SK-N-SH (cell line): ENCODE measurements around the gene LRMDA. TPM values are rescaled to one million over a fixed set of nuclear protein-coding genes. Genes with fewer than 3 reads are reported as not detected.

Experiments
- CTCF ChIA-PET: fragments of 300-600, 350-600 bp; formaldehyde crosslinking; extraction: SDS; loops from one replicate; lab custom pipeline; 2021; lab: Yijun Ruan, JAX
- POLR2A ChIA-PET: fragments of 350-600 bp; sonication (Branson Sonifier 250); formaldehyde crosslinking; extraction: SDS; loops from one replicate; lab custom pipeline; 2020; ENCODE audit warnings: antibody characterized with exemption, inconsistent platforms; lab: Yijun Ruan, JAX
- DNase-seq: peaks from one replicate; pipeline ENCODE4 v3.0.0; 2012
- H2AFZ ChIP-seq: fragments of 200-600 bp; sonication (generic); 2 replicates; pipeline ENCODE4 v1.8.1; 2016; ENCODE audit warnings: antibody characterized with exemption, mild to moderate bottlenecking, low read depth
- H3F3A ChIP-seq: fragments of 200-600 bp; sonication (generic); replicated peaks from 2 replicates; pipeline ENCODE3; 2016; ENCODE audit warnings: antibody characterized with exemption, mild to moderate bottlenecking; ENCODE audit not compliant: insufficient read depth
- H3K27ac ChIP-seq, 2 experiments: fragments of 200-500 bp in 1 of 2; fragments of 200-600 bp in 1 of 2; sonication (Bioruptor generic) in 1 of 2; sonication (generic), shearing (Covaris generic) in 1 of 2; 2 replicates each; pipeline versions ENCODE4 v1.5.1 to v1.6.1; 2014 to 2016; ENCODE audit warnings: low read depth in 2 of 2, inconsistent platforms in 1 of 2, low read length in 1 of 2, mild to moderate bottlenecking in 1 of 2, mixed read lengths in 1 of 2
- H3K27me3 ChIP-seq: fragments of 200-600 bp; sonication (generic), shearing (Covaris generic); 2 replicates; pipeline ENCODE4 v1.6.1; 2016; ENCODE audit warnings: mixed run types; ENCODE audit not compliant: insufficient read depth
- H3K36me3 ChIP-seq, 2 experiments: fragments of 200-500 bp in 1 of 2; fragments of 200-600 bp in 1 of 2; sonication (Bioruptor generic) in 1 of 2; sonication (generic) in 1 of 2; replicated peaks in 1 of 2; 2 replicates each; pipeline versions ENCODE3 to v1.5.1; 2014 to 2016; ENCODE audit warnings: low read length in 1 of 2, mild to moderate bottlenecking in 1 of 2; ENCODE audit not compliant: insufficient read depth in 2 of 2, control insufficient read depth in 1 of 2
- H3K4me1 ChIP-seq, 2 experiments: fragments of 200-500 bp in 1 of 2; fragments of 200-600 bp in 1 of 2; sonication (Bioruptor generic) in 1 of 2; sonication (generic), shearing (Covaris generic) in 1 of 2; 2 replicates each; pipeline versions ENCODE4 v1.5.1 to v1.6.1; 2014 to 2016; ENCODE audit warnings: low read depth in 1 of 2, low read length in 1 of 2, mixed run types in 1 of 2; ENCODE audit not compliant: insufficient read depth in 2 of 2, control insufficient read depth in 1 of 2
- H3K4me2 ChIP-seq: fragments of 200-600 bp; sonication (generic), shearing (Covaris generic); 2 replicates; pipeline ENCODE4 v1.6.1; 2017; ENCODE audit warnings: mixed run types
- H3K4me3 ChIP-seq, 2 experiments: fragments of 200-500 bp in 1 of 2; fragments of 200-600 bp in 1 of 2; sonication (Bioruptor generic) in 1 of 2; sonication (generic), shearing (Covaris generic) in 1 of 2; 2 replicates each; pipeline versions ENCODE4 v1.5.1 to v1.8.1; 2014 to 2016; ENCODE audit warnings: low read depth in 2 of 2, inconsistent platforms in 1 of 2, low read length in 1 of 2, mild to moderate bottlenecking in 1 of 2, mixed read lengths in 1 of 2, moderate library complexity in 1 of 2
- H3K79me2 ChIP-seq: fragments of 200-600 bp; sonication (generic); 2 replicates; pipeline ENCODE4 v1.8.1; 2017; ENCODE audit warnings: mild to moderate bottlenecking; ENCODE audit not compliant: insufficient read depth
- H3K9ac ChIP-seq: fragments of 200-600 bp; sonication (generic); 2 replicates; pipeline ENCODE4 v1.6.1; 2017; ENCODE audit warnings: mixed run types
- H3K9me2 ChIP-seq: fragments of 200-600 bp; sonication (generic); 2 replicates; pipeline ENCODE4 v1.6.1; 2017; ENCODE audit warnings: mixed run types
- H3K9me3 ChIP-seq: fragments of 200-600 bp; sonication (generic); 2 replicates; pipeline ENCODE4 v1.6.1; 2017; ENCODE audit warnings: mixed run types, mild to moderate bottlenecking, moderate library complexity
- H4K20me1 ChIP-seq: fragments of 200-600 bp; sonication (generic); 2 replicates; pipeline ENCODE4 v1.6.1; 2017; ENCODE audit warnings: mild to moderate bottlenecking, mixed run types; ENCODE audit not compliant: insufficient read depth
- CHD2 ChIP-seq: fragments of 150-350 bp; IDR thresholded peaks from 2 replicates; pipeline ENCODE4 v1.6.1; 2018; ENCODE audit warnings: low read length; ENCODE audit not compliant: partially characterized antibody
- ELF1 ChIP-seq: IDR thresholded peaks from 2 replicates; pipeline ENCODE4 v1.4.0; 2012
- EP300 ChIP-seq, 2 experiments: IDR thresholded peaks; 2 replicates each; pipeline versions ENCODE4 v1.4.0 to v1.6.1; 2012; ENCODE audit warnings: borderline replicate concordance in 1 of 2, low read depth in 1 of 2, low read length in 1 of 2
- FOXM1 ChIP-seq: IDR thresholded peaks from 2 replicates; pipeline ENCODE4 v1.4.0; 2012; ENCODE audit warnings: low read depth, mild to moderate bottlenecking
- GATA2 ChIP-seq: sonication (generic); formaldehyde crosslinking; IDR thresholded peaks from 2 replicates; pipeline ENCODE4 v1.5.0; 2020; ENCODE audit warnings: mild to moderate bottlenecking, missing genetic modification reagents
- IRF3 ChIP-seq: fragments of 150-350 bp; IDR thresholded peaks from 2 replicates; pipeline ENCODE4 v1.6.1; 2016; ENCODE audit warnings: mild to moderate bottlenecking, low read depth, low read length
- JUND ChIP-seq: IDR thresholded peaks from 2 replicates; pipeline ENCODE4 v1.4.0; 2012
- MEF2A ChIP-seq: IDR thresholded peaks from 2 replicates; pipeline ENCODE4 v1.4.0; 2012; ENCODE audit warnings: low read depth, borderline replicate concordance
- NRF1 ChIP-seq: IDR thresholded peaks from 2 replicates; pipeline ENCODE4 v1.6.1; 2012; ENCODE audit warnings: low read depth, mild to moderate bottlenecking, low read length
- PBX3 ChIP-seq: IDR thresholded peaks from 2 replicates; pipeline ENCODE4; 2012
- RAD21 ChIP-seq: IDR thresholded peaks from 2 replicates; pipeline ENCODE4 v1.6.1; 2012; ENCODE audit warnings: mild to moderate bottlenecking, low read length
- RXRA ChIP-seq: IDR thresholded peaks from 2 replicates; pipeline ENCODE4 v1.4.0; 2012; ENCODE audit warnings: low read depth, mild to moderate bottlenecking, borderline replicate concordance
- SIN3A ChIP-seq: IDR thresholded peaks from 2 replicates; pipeline ENCODE4 v1.6.1; 2012; ENCODE audit warnings: low read depth, mild to moderate bottlenecking, low read length, moderate library complexity, borderline replicate concordance
- SMC3 ChIP-seq: IDR thresholded peaks from 2 replicates; pipeline ENCODE4 v1.6.1; 2012; ENCODE audit warnings: low read depth, low read length, improper control_type of control experiment
- ZBTB33 ChIP-seq: IDR thresholded peaks from 2 replicates; pipeline ENCODE4 v1.4.0; 2012; ENCODE audit warnings: low read depth, borderline replicate concordance
- WGBS: methylation state at CpG from one replicate; pipeline ENCODE4 v1.1.6; 2017; ENCODE audit warnings: low lambda C conversion rate; 5-methylcytosine and 5-hydroxymethylcytosine counted together
- polyA plus RNA-seq, 3 experiments: library from polyadenylated mRNA; depleted of rRNA; stranded (reverse); fragments of >200 nt; gene quantifications; 2 replicates each; pipeline ENCODE4 v1.2.3, GENCODE V29; 2012
- TF ChIP-seq, protein P1 (sequence below): IDR thresholded peaks from 2 replicates; pipeline ENCODE4 v1.4.0; 2012; ENCODE audit warnings: low read depth, borderline replicate concordance

LRMDA gene
- polyA plus RNA-seq, 1 of the 3 experiments (the other 2 are of a cell fraction): 0.95 TPM

DNA sequence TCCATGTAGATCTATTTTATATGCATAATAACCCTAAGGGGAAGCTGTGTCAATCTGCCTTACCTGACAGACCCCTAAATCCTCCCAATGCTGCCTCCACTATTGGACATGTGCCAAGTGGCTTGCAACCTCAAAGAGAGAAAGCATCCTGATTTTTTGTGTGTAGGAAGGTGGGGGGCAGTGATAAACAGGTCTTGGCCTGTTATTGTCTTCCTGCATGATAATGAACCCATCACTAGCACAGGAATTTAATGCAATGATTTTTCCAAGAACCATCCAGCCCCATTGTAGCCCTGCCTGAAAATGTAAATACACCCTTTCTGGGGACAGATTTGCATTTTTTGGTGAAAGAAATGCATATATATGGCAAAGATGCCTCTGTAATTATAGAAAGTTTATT is 850.2 kb downstream of the LRMDA start:
- Histone ChIP-seq H3K9me3 (no peaks in the 10 kb centered on the region), H3K27ac (peak overlapping the region in 1 of 2 experiments; percentile 80; a peak in 2 of 4 replicates), H3K27me3 (no peaks in the 10 kb centered on the region), H3K9me2 (no peaks in the 10 kb centered on the region), H3K79me2 (no peaks in the 10 kb centered on the region), H3K9ac (no peak overlapping the region), H3K4me2 (0 out of 2 replicates have a peak overlapping the region, but pooled peaks have one; percentile 14), H3K4me3 (no peak overlapping the region), H2AFZ (peak overlapping the region; percentile 52; the same call in 1 of the 2 replicates), H4K20me1 (no peaks in the 10 kb centered on the region), H3K36me3 (no peaks in the 10 kb centered on the region), H3K4me1 (peaks cover 8 to 17% of the 10 kb centered on the region in 2 experiments; a peak in 3 of 4 replicates), H3F3A (no peaks in the 10 kb centered on the region)
- POLR2A ChIA-PET: no interaction called here
- DNase-seq: no peak
- CTCF ChIA-PET: interaction anchor here (0.6 to 1.5 kb wide), 3 partner anchors 10 to 151 kb away, joined by 3 read pairs; no protein-coding TSS in a partner anchor
- TF ChIP-seq ZBTB33 (no peak), RXRA (no peak), GATA2 (CRISPR knock-in tag) (no peak), JUND (no peak), EP300 (IDR thresholded peaks at IDR 0.05; ENCODE audit: borderline replicate concordance in 1 of 2, low read depth in 1 of 2, low read length in 1 of 2) (no peak)
- TF ChIP-seq, protein P1, sequence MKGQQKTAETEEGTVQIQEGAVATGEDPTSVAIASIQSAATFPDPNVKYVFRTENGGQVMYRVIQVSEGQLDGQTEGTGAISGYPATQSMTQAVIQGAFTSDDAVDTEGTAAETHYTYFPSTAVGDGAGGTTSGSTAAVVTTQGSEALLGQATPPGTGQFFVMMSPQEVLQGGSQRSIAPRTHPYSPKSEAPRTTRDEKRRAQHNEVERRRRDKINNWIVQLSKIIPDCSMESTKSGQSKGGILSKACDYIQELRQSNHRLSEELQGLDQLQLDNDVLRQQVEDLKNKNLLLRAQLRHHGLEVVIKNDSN: no peak

- Histone ChIP-seq H3K27ac (peak overlapping the region in 1 of 2 experiments; percentile 80; a peak in 2 of 4 replicates), H4K20me1 (no peaks in the 10 kb centered on the region), H3K9me2 (no peaks in the 10 kb centered on the region), H2AFZ (peak overlapping the region; percentile 52), H3K27me3 (no peaks in the 10 kb centered on the region), H3K79me2 (no peaks in the 10 kb centered on the region), H3K36me3 (no peaks in the 10 kb centered on the region), H3K4me2 (peak overlapping the region; percentile 14; the same call in 1 of the 2 replicates), H3K9ac (no peak overlapping the region), H3K4me1 (peaks cover 11 to 17% of the 10 kb centered on the region in 2 experiments; a peak in 3 of 4 replicates), H3F3A (no peaks in the 10 kb centered on the region), H3K9me3 (no peaks in the 10 kb centered on the region), H3K4me3 (no peak overlapping the region)
- CTCF ChIA-PET: interaction anchor here (0.6 to 1.9 kb wide), 8 partner anchors 11 to 236 kb away, joined by 3 to 11 read pairs (median 3); no protein-coding TSS in a partner anchor
- POLR2A ChIA-PET: no interaction called here
- DNase-seq: peak; percentile 65
- 19% methylated on average over 13 of the region's 13 CpGs for WGBS
- TF ChIP-seq FOXM1: no peak
- TF ChIP-seq ZBTB33: no peak
- TF ChIP-seq EP300 (IDR thresholded peaks at IDR 0.05; ENCODE audit: borderline replicate concordance in 1 of 2, low read depth in 1 of 2, low read length in 1 of 2): peak; percentile 9 to 84; a peak in 2 of 4 replicates
- no peak for TF ChIP-seq SMC3
- peak; percentile 32 for TF ChIP-seq RAD21
- TF ChIP-seq, protein P1: no peak
- TF ChIP-seq ELF1: no peak
- TF ChIP-seq GATA2 (CRISPR knock-in tag): peak; percentile 80
- no peak for TF ChIP-seq IRF3
- TF ChIP-seq MEF2A: no peak
- TF ChIP-seq CHD2: peak; percentile 30
- no peak for TF ChIP-seq NRF1
- peak; percentile 58; the same call in 1 of the 2 replicates for TF ChIP-seq PBX3
- TF ChIP-seq JUND: no peak
- no peak for TF ChIP-seq SIN3A
Observed at GRCh38 chr10:76282061-76283025, 850.9 kb downstream of the LRMDA start.
